Ectodermal cell (in vitro differentiated cells): ENCODE data around the gene KCNC4.
A peak's percentile ranks its signal among the peaks of the same experiment; 100 is the strongest.

Experiments used
- H3K27ac ChIP-seq: 2 replicates; pipeline ENCODE4 v1.7.0; 2013; ENCODE audit warnings: mild to moderate bottlenecking, low read depth, low read length; ENCODE audit not compliant: insufficient read depth, poor library complexity, severe bottlenecking
- H3K27me3 ChIP-seq: 2 replicates; pipeline ENCODE4 v1.7.0; 2013; ENCODE audit warnings: mild to moderate bottlenecking, low read length; ENCODE audit not compliant: insufficient read depth, control insufficient read depth, poor library complexity, severe bottlenecking
- H3K36me3 ChIP-seq: one replicate; pipeline ENCODE4 v1.7.0; 2013; ENCODE audit warnings: low read length; ENCODE audit not compliant: control insufficient read depth, insufficient read depth
- H3K4me1 ChIP-seq: one replicate; pipeline ENCODE4 v1.7.0; 2013; ENCODE audit warnings: low read length; ENCODE audit not compliant: control insufficient read depth, insufficient read depth
- H3K4me3 ChIP-seq: 2 replicates; pipeline ENCODE4 v1.7.0; 2013; ENCODE audit warnings: low read depth, low read length, control low read depth; ENCODE audit not compliant: insufficient read depth
- H3K9me3 ChIP-seq: 2 replicates; pipeline ENCODE4 v1.7.0; 2013; ENCODE audit warnings: mild to moderate bottlenecking, low read length, moderate library complexity; ENCODE audit not compliant: control insufficient read depth
- WGBS, 2 experiments: methylation state at CpG; one replicate each; pipeline ENCODE4 v1.1.7; 2013; ENCODE audit warnings: missing lambda C conversion rate in 2 of 2; 5-methylcytosine and 5-hydroxymethylcytosine counted together

KCNC4 gene

GRCh38 chr1:110201157-110201825, 8.8 kb upstream of the KCNC4 start:
- Histone ChIP-seq H3K27ac (no peak overlapping the region), H3K4me1 (no peaks in the 10 kb centered on the region), H3K4me3 (no peak overlapping the region), H3K9me3 (no peaks in the 10 kb centered on the region), H3K27me3 (no peaks in the 10 kb centered on the region), H3K36me3 (no peaks in the 10 kb centered on the region)
- WGBS, 2 experiments: 87 to 88% methylated on average over 10 of the region's 10 CpGs

DNA sequence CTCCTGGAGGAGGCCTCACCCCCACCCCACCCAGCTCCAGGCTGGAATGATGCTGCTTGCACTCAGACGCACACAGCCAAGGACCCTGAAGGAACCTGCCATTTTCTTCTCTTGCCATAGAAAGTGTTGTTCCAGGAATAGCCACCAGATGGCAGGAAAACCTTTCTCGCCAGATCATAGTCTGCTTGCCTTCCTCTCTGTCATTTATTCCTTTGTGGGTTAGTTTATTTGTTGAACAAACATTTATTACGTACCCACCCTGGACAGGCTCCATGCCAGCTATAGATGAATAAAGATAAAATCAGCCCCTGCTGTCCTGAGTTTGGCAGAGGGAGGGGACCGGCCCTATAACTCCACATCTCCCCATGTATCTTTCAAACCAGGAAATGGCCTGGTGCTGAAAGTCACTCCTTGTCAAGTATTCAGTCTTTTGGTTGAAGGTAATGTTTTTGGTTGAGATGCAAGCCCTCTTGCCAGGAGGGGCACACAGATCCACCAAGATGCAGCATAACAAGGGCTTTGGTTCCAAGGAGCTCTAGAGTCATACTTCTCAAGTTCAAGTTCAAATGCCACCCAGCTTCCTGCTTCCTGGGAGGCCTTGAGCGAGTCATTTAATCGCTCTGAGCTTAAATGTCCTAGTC, 7.0 kb upstream of the KCNC4 start:
- Histone ChIP-seq H3K4me3 (no peak overlapping the region), H3K9me3 (no peaks in the 10 kb centered on the region), H3K27me3 (no peaks in the 10 kb centered on the region), H3K36me3 (no peaks in the 10 kb centered on the region), H3K27ac (no peak overlapping the region), H3K4me1 (no peaks in the 10 kb centered on the region)
- WGBS, 2 experiments: 42 to 46% methylated on average over 5 to 6 of the region's 6 CpGs

DNA sequence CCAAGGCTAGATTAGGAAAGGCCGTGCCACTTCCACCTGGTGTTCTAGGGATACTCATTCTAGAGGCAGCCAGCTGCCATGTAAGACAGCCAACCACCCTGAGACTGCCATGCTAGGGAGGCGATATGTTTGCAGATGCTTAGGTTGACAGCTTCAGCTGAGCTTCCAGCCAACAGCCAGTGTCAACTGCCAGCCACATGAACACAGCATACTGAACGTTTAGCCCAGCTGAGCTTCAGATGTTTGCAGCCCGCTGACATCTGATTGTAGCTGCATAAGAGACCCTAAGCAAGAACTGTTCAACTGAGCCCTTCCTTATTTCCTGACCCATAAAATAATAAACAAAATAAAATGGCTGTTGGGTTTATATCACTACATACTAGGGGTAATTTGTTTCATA, 5.0 kb upstream of the KCNC4 start:
- no peaks in the 10 kb centered on the region for H3K36me3 ChIP-seq
- no peak overlapping the region for H3K4me3 ChIP-seq
- H3K27me3 ChIP-seq: peaks cover 5% of the 10 kb centered on the region
- WGBS, 2 experiments: 90 to 91% methylated on average over 4 of the region's 4 CpGs
- H3K4me1 ChIP-seq: peaks cover 3% of the 10 kb centered on the region
- H3K27ac ChIP-seq: no peak overlapping the region
- no peaks in the 10 kb centered on the region for H3K9me3 ChIP-seq

DNA sequence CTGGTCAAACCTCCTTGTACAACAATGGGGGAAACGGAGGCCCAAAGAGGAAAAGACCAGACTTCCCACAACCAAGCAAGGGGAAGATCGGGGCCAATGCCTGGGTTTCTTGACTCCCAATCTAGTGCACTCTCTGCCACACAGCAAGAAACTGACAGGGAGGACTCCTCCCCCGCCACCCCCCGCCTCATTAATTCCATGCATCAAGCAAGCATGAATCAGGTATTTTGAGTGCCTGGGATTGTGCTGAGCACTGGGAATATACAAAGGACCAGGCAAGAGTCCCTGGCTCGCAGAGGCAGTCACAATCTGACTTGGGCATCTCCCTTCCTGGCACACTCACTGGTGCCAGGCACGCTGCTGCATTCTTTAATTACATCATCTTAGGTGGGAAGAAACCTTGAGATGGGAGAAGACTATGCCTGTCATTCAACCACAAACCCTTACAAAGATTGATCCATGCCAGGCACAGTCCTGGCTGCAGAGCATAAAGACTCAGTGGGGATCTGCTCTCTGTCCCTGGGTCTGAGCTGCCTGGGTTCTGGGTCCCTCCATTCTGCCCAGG, 4.4 kb upstream of the KCNC4 start:
- H3K27me3 ChIP-seq: peaks cover 10% of the 10 kb centered on the region
- no peak overlapping the region for H3K27ac ChIP-seq
- H3K4me3 ChIP-seq: no peak overlapping the region
- H3K36me3 ChIP-seq: no peaks in the 10 kb centered on the region
- 84 to 89% methylated on average over 6 of the region's 6 CpGs for WGBS, 2 experiments
- H3K9me3 ChIP-seq: no peaks in the 10 kb centered on the region
- H3K4me1 ChIP-seq: peaks cover 3% of the 10 kb centered on the region

DNA sequence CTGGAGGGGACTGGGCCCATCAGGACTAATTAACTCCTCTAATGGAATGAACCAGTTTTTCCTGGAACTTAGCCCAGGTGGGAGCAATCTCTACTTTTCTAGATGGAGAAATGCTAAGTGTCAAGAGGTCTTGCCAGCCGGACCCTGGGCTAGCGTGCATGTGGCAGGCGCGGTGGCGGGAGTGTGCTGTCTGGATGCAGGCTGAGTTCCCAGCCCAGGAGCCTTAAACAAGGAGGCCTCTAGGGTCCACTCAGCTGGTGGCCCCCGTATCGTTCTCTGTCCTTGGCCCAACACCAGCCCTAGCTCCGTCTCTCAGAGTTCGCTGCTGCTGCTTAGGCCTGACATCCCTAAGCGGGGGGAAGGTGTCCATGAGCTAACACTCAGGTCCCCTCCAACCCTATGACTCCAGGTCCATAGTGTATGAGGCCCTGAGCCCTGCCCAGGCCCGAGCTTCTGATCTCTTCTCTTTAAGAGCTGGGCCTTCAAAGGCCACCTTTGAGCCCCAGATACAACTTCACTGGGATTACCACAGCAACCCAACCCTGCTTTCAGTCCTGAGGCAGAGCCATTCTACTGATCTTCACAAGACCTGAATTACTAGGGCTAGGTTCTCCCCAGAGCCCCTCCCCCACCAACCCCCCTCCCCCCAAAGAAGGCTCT, 3.7 kb upstream of the KCNC4 start:
- peaks cover 17% of the 10 kb centered on the region for H3K27me3 ChIP-seq
- peaks cover 5% of the 10 kb centered on the region for H3K4me1 ChIP-seq
- H3K27ac ChIP-seq: no peak overlapping the region
- no peaks in the 10 kb centered on the region for H3K9me3 ChIP-seq
- H3K4me3 ChIP-seq: no peak overlapping the region
- no peaks in the 10 kb centered on the region for H3K36me3 ChIP-seq
- 92 to 94% methylated on average over 11 of the region's 11 CpGs for WGBS, 2 experiments

DNA sequence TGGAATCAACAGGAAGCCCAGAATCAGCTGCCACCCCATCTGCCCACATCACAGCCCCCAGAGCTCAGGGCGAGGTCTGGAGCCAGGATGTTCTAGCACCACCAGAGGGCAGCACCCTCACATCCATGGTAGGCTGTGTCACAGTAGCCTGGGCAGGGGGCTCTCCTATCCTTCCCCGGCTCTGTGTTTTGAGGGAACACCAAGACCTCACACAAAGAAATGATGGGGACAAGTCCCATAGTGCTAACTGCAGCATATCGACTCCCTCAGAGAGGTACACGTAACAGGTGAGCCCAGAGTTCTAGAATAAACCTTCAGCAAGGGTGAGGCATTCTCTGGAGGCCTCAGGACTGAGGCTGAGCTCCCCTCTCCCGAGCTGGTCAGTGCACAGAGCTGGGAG, 2.3 kb upstream of the KCNC4 start:
- Histone ChIP-seq H3K9me3 (no peaks in the 10 kb centered on the region), H3K4me1 (peaks cover 13% of the 10 kb centered on the region), H3K36me3 (no peaks in the 10 kb centered on the region), H3K27me3 (peaks cover 31% of the 10 kb centered on the region), H3K4me3 (no peak overlapping the region), H3K27ac (no peak overlapping the region)
- WGBS, 2 experiments: 31 to 32% methylated on average over 5 of the region's 5 CpGs

- 46 to 49% methylated on average over 7 of the region's 7 CpGs for WGBS, 2 experiments
- H3K36me3 ChIP-seq: no peaks in the 10 kb centered on the region
- H3K27me3 ChIP-seq: peaks cover 38% of the 10 kb centered on the region
- peaks cover 13% of the 10 kb centered on the region for H3K4me1 ChIP-seq
- no peaks in the 10 kb centered on the region for H3K9me3 ChIP-seq
- H3K4me3 ChIP-seq: peak overlapping the region; percentile 54
- peak overlapping the region; percentile 39 for H3K27ac ChIP-seq
Observed at GRCh38 chr1:110208916-110209645, 1.0 kb upstream of the KCNC4 start.

GRCh38 chr1:110210604-110211495, 736 bp downstream of the KCNC4 start:
- Histone ChIP-seq H3K9me3 (no peaks in the 10 kb centered on the region), H3K27ac (no peak overlapping the region), H3K36me3 (no peaks in the 10 kb centered on the region), H3K27me3 (peaks cover 38% of the 10 kb centered on the region), H3K4me3 (peak overlapping the region; percentile 54), H3K4me1 (peaks cover 14% of the 10 kb centered on the region)
- 0 to 1% methylated on average over 101 of the region's 101 CpGs for WGBS, 2 experiments

DNA sequence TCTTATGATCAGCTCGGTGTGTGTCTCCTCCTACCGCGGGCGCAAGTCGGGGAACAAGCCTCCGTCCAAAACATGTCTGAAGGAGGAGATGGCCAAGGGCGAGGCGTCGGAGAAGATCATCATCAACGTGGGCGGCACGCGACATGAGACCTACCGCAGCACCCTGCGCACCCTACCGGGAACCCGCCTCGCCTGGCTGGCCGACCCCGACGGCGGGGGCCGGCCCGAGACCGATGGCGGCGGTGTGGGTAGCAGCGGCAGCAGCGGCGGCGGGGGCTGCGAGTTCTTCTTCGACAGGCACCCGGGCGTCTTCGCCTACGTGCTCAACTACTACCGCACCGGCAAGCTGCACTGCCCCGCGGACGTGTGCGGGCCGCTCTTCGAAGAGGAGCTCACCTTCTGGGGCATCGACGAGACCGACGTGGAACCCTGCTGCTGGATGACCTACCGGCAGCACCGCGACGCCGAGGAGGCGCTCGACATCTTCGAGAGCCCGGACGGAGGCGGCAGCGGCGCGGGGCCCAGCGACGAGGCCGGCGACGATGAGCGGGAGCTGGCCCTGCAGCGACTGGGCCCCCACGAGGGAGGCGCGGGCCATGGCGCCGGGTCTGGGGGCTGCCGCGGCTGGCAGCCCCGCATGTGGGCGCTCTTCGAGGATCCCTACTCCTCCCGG, 1.5 kb downstream of the KCNC4 start:
- Histone ChIP-seq H3K27me3 (peaks cover 38% of the 10 kb centered on the region), H3K36me3 (no peaks in the 10 kb centered on the region), H3K9me3 (no peaks in the 10 kb centered on the region), H3K27ac (no peak overlapping the region), H3K4me1 (peaks cover 17% of the 10 kb centered on the region), H3K4me3 (peak overlapping the region; percentile 54)
- 4 to 5% methylated on average over 81 of the region's 81 CpGs for WGBS, 2 experiments
